ENCODE measurements around the gene STXBP1. TPM values are rescaled to one million over a fixed set of nuclear protein-coding genes. Genes with fewer than 3 reads are reported as not detected.

Gene STXBP1
- total and polyA plus RNA-seq, 2 of the 13 experiments (the other 11 are each of a cell fraction or from before 2014, with no cell fraction given): 2.9 TPM

GRCh38 chr9:127734747-127735529 lies 122.9 kb downstream of the STXBP1 start, which contains the start of gene TOR2A (continued):
- TF ChIP-seq RNF219 (CRISPR knock-in tag; IDR thresholded peaks at IDR 0.05) (no peak), HINFP (CRISPR knock-in tag; IDR thresholded peaks at IDR 0.05; ENCODE audit: low read depth) (peak; percentile 79; the same call in 1 of the 2 replicates), ZNF512 (CRISPR knock-in tag; IDR thresholded peaks at IDR 0.05) (no peak), ZNF362 (CRISPR knock-in tag; IDR thresholded peaks at IDR 0.05; ENCODE audit: borderline replicate concordance) (no peak; the same call in 1 of the 2 replicates), IRX3 (CRISPR knock-in tag; IDR thresholded peaks at IDR 0.05; ENCODE audit: borderline replicate concordance, low read depth) (no peak), SMARCC2 (IDR thresholded peaks at IDR 0.05) (no peak), AGO1 (IDR thresholded peaks at IDR 0.05; ENCODE audit: low read depth, low read length, poor library complexity, severe bottlenecking) (peak; percentile 63), TP53 (CRISPR knock-in tag; conservative IDR thresholded peaks at IDR 0.05) (no peak), ZNF782 (CRISPR knock-in tag; IDR thresholded peaks at IDR 0.05; ENCODE audit: borderline replicate concordance) (peak; percentile 79; the same call in 1 of the 2 replicates), THAP11 (CRISPR knock-in tag; IDR thresholded peaks at IDR 0.05) (peak; percentile 99), PHB2 (IDR thresholded peaks at IDR 0.05; ENCODE audit: partially characterized antibody) (no peak), TEF (CRISPR knock-in tag; IDR thresholded peaks at IDR 0.05) (no peak), HIC2 (CRISPR knock-in tag; IDR thresholded peaks at IDR 0.05; ENCODE audit: low read depth) (no peak), CENPT (CRISPR knock-in tag; IDR thresholded peaks at IDR 0.05; ENCODE audit: low read depth) (no peak), ZNF225 (CRISPR knock-in tag; IDR thresholded peaks at IDR 0.05) (peak; percentile 57; the same call in 1 of the 2 replicates), TGIF2 (CRISPR knock-in tag; IDR thresholded peaks at IDR 0.05) (peak; percentile 71; the same call in 1 of the 2 replicates), XRCC5 (optimal IDR thresholded peaks at IDR 0.05; ENCODE audit: low read length) (peak; percentile 94), GATAD2A (CRISPR knock-in tag; IDR thresholded peaks at IDR 0.05) (no peak)

Measured in HepG2 (cell line).